Body of pancreas (tissue), 4 donors: ENCODE results near the gene DNAJB1. TPM values are rescaled to one million over a fixed set of nuclear protein-coding genes. Genes with fewer than 3 reads are reported as not detected.

Experiments used
- ATAC-seq: fragments of 150-250 bp; one replicate; pipeline ENCODE4 v1.9.1; 2016
- DNase-seq, 4 donors: peaks; one replicate each; pipeline ENCODE4 v3.0.0-alpha.2; 2019
- H3K27ac ChIP-seq, 4 donors: fragments of 200-600 bp; sonication (generic); 1 replicate in 3 of 4; 2 replicates in 1 of 4; pipeline versions ENCODE4 v1.5.1 to v1.6.1; 2016 to 2019; ENCODE audit warnings: mild to moderate bottlenecking in 1 of 4, mixed read lengths in 1 of 4, moderate library complexity in 1 of 4
- H3K27me3 ChIP-seq, 2 donors: fragments of 200-600 bp; sonication (generic); one replicate each; pipeline ENCODE4 v1.6.0; 2016; ENCODE audit warnings: mild to moderate bottlenecking in 1 of 2
- H3K36me3 ChIP-seq, 2 donors: fragments of 200-600 bp; sonication (generic); replicated peaks in 1 of 2; 2 replicates each; pipeline ENCODE4 v1.5.1; 2016; ENCODE audit warnings: low read depth in 2 of 2; ENCODE audit not compliant: insufficient read depth in 1 of 2
- H3K4me1 ChIP-seq: fragments of 200-600 bp; sonication (generic); one replicate; pipeline ENCODE4 v1.6.0; 2016
- H3K4me3 ChIP-seq, 2 donors: fragments of 200-600 bp; sonication (generic); 1 replicate in 1 of 2; 2 replicates in 1 of 2; pipeline ENCODE4 v1.5.1; 2016 to 2019
- H3K9me3 ChIP-seq, 3 donors: fragments of 200-600 bp; sonication (generic); 1 replicate in 2 of 3; 2 replicates in 1 of 3; pipeline ENCODE4 v1.5.1; 2016
- POLR2A ChIP-seq, 3 donors: fragments of 450-650 bp; IDR thresholded peaks; one replicate each; pipeline ENCODE4 v1.6.1; 2016; ENCODE audit warnings: antibody characterized with exemption in 3 of 3, mild to moderate bottlenecking in 2 of 3
- WGBS, 2 donors: methylation state at CpG; one replicate each; pipeline ENCODE4 v1.1.5; 2017; 5-methylcytosine and 5-hydroxymethylcytosine counted together
- intact Hi-C: fragments of 100-400 bp; cut with DNase I; formaldehyde crosslinking; loops from one replicate; pipeline ENCODE4 v1.15.1; 2023
- total RNA-seq, 2 donors: library from RNA; depleted of rRNA; stranded (reverse); fragments of >200 nt; gene quantifications; one replicate each; pipeline ENCODE4 v1.1.0, GENCODE V29; 2016
- TF ChIP-seq, protein P1 (sequence below), 7 experiments: fragments of 450-650 bp in 4 of 7; fragments of 200-600 bp in 3 of 7; sonication (generic) in 3 of 7; IDR thresholded peaks; one replicate each; pipeline ENCODE4 v1.5.1; 2016 to 2019; ENCODE audit warnings: antibody characterized with exemption in 7 of 7

DNAJB1 gene
- total RNA-seq, 2 donors from 2014 or later, result 24.4 to 33.2 TPM

DNA sequence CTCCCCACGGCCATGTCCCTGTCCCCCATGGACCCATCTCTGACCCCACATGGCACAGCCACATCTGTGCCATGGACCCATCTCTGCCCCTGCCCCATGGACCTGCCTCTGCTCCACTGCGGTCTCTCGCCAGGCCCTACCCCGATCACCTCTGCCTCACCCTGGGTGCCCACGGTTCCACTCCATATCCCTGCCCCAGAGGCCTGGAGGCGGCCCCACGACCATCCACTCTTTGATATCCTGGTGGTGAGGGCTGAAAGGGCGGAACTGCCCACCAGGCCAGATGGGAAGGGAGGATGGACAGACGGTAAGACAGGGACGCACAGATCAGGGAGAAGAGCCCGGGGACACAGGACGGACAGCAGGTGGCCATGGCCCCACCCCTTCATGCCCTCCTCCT is 43.4 kb downstream of the DNAJB1 start:
- DNase-seq, result no peak
- peaks cover 39% of the 10 kb centered on the region for H3K4me1 ChIP-seq
- peaks cover 0 to 15% of the 10 kb centered on the region in 2 donors for H3K27me3 ChIP-seq
- no peaks in the 10 kb centered on the region for H3K9me3 ChIP-seq
- no peak overlapping the region for H3K4me3 ChIP-seq
- 39 to 63% methylated on average over 7 to 11 of the region's 12 CpGs for WGBS, 2 donors
- intact Hi-C loops, result no loop called here
- TF ChIP-seq, protein P1, sequence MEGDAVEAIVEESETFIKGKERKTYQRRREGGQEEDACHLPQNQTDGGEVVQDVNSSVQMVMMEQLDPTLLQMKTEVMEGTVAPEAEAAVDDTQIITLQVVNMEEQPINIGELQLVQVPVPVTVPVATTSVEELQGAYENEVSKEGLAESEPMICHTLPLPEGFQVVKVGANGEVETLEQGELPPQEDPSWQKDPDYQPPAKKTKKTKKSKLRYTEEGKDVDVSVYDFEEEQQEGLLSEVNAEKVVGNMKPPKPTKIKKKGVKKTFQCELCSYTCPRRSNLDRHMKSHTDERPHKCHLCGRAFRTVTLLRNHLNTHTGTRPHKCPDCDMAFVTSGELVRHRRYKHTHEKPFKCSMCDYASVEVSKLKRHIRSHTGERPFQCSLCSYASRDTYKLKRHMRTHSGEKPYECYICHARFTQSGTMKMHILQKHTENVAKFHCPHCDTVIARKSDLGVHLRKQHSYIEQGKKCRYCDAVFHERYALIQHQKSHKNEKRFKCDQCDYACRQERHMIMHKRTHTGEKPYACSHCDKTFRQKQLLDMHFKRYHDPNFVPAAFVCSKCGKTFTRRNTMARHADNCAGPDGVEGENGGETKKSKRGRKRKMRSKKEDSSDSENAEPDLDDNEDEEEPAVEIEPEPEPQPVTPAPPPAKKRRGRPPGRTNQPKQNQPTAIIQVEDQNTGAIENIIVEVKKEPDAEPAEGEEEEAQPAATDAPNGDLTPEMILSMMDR (IDR thresholded peaks at IDR 0.05), result no peak
- no peak for TF ChIP-seq POLR2A (IDR thresholded peaks at IDR 0.05)
- ATAC-seq, result no peak
- H3K27ac ChIP-seq, result no peak overlapping the region
- peaks cover 0 to 10% of the 10 kb centered on the region in 2 donors for H3K36me3 ChIP-seq

DNA sequence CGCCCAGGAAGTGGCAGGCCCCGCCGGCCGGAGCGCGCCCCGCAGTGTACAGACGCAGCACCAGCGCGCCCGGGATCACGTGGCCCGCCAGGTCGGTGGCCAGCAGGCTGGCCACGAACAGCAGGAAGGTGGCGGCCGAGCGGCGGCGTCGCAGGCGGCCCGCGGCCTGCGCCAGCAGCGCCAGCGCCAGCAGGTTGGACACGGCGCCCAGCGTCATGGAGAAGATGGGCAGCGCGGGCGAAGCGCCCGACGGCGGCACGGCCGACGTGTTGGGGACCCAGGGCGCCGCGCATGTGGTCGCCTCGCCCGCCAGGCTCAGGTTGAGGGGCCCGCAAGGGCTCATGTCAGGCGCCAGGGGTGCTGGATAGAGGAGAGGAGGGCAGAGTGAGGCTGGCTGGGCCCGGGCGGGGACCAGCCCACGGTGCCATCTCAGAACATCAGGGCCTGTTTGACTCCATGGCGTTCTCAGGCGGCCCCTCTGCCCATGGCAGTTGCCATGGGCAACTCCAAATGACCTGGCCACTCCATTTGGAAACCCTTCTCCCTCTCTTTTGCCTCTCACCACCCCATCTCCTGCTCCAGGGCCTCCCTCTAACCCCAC is 44.1 kb downstream of the DNAJB1 start:
- Histone ChIP-seq H3K27me3 (peaks cover 0 to 15% of the 10 kb centered on the region in 2 donors), H3K9me3 (no peaks in the 10 kb centered on the region), H3K4me3 (no peak overlapping the region), H3K4me1 (peaks cover 39% of the 10 kb centered on the region), H3K36me3 (peaks cover 0 to 14% of the 10 kb centered on the region in 2 donors), H3K27ac (no peak overlapping the region)
- ATAC-seq (peak; percentile 30), DNase-seq (peak in 1 of 4 donors; percentile 56)
- no peak for TF ChIP-seq POLR2A (IDR thresholded peaks at IDR 0.05)
- TF ChIP-seq, protein P1 (IDR thresholded peaks at IDR 0.05), result no peak
- intact Hi-C loops, result no loop called here
- WGBS, 2 donors, result 18 to 49% methylated on average over 5 to 53 of the region's 53 CpGs

DNA sequence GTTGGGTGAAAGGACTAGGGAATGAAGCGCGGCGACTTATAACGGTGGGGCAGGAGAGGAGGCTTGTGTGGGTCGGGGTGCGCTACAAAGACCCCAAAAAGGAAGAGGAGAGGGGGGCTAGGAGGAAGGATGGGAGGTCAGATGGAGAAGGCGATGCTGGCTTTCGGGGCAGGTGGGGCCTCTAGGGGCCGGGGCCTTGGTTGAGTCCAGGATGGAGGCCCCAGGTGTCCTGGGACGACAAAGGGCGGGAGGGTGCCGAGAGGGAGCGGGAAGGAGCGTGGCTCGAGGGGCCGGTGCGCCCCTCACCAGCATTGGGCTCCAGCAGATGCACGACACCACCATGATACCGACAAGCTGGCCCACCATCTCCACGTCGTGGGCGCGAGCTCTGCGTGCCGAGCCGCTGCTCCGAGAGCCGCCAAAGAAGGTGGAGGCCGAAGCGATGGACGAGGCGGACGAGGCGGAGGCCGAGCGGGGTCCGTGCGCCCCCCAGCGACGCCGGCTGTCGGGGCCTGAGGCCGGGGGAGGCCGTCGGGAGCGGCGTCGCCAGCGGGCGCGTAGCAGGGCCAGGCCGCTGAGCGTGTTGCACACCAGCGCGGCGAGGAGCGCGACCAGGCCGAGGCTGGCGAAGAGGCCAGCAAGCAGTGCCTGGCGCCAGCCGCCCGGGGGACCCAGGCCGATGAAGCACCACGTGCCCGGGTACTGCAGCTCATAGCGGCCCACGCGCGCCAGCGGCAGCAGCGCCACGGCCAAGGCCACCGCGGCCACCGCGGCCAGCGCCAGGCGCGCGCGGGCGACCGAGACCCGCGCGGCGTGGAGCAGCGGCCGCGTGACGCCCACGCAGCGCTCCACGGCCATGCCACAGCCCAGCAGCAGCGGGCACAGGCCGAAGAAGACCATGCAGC is 44.9 kb downstream of the DNAJB1 start:
- ATAC-seq (peak; percentile 18), DNase-seq (no peak)
- Histone ChIP-seq H3K36me3 (peaks cover 0 to 8% of the 10 kb centered on the region in 2 donors), H3K4me3 (no peak overlapping the region), H3K27ac (no peak overlapping the region), H3K27me3 (peaks cover 0 to 15% of the 10 kb centered on the region in 2 donors), H3K9me3 (no peaks in the 10 kb centered on the region), H3K4me1 (peaks cover 39% of the 10 kb centered on the region)
- intact Hi-C loops, result no loop called here
- TF ChIP-seq POLR2A (IDR thresholded peaks at IDR 0.05), result no peak
- TF ChIP-seq, protein P1 (IDR thresholded peaks at IDR 0.05), result no peak
- WGBS, 2 donors, result 7 to 24% methylated on average over 37 to 95 of the region's 97 CpGs

DNA sequence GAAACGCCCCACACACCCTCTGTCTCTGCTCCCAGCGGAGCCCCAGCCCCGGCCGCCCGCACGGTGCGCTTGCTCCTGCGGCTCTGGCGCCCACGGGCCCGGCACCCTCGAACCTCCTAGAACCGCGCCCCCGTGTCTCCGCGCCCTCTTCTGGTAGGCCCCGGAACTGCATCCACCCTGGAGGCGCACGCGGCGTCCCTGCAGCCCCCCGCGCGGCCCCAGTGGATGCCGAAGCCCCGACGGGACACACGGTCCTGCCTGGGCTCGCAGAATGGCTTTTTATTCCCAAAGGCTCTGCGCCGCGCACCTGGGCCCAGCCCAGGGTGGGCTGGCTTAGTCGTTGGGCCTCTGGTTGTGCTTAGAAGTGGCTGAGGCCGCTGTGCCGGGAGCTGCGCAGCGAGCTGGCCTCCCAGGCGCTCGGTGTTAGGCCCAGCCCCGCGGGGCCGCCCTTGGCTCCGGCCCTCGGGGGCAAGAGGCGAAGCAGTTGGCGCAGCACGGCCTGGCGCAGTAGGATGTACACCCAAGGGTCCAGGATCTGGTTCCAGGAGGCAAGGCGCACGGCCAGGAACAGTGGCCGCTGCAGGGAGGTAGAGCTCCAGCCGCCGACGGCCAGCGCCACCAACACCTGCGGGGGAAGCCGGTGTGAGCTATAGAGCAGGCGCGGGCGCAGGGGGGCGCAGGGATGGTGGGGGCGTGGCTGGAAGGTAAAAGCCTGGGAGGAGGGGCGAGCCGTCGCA is 45.8 kb downstream of the DNAJB1 start:
- Histone ChIP-seq H3K4me3 (no peak overlapping the region), H3K36me3 (peaks cover 0 to 8% of the 10 kb centered on the region in 2 donors), H3K9me3 (no peaks in the 10 kb centered on the region), H3K27me3 (peaks cover 0 to 15% of the 10 kb centered on the region in 2 donors), H3K4me1 (peaks cover 39% of the 10 kb centered on the region), H3K27ac (no peak overlapping the region)
- DNase-seq (peak; percentile 53 to 69 (median 57)), ATAC-seq (peak; percentile 54)
- intact Hi-C loops, result no loop called here
- TF ChIP-seq, protein P1 (IDR thresholded peaks at IDR 0.05), result peak; percentile 75 to 96 (median 84)
- TF ChIP-seq POLR2A (IDR thresholded peaks at IDR 0.05), result no peak
- 3% methylated on average over 23 to 63 of the region's 66 CpGs for WGBS, 2 donors
